Dendritic cell treated with granulocyte-macrophage colony-stimulating factor and Interleukin-4, amounts not matched to agents 40 ng/mL and 50 ng/mL, for 4 days (primary cell): ENCODE measurements around the gene APOA4.
"Not testable (repeated sequence)": the region's sequence is repeated elsewhere in the genome, so short reads cannot be mapped to it uniquely, and the experiment has no call there.

Source experiments
- H3K27ac Mint-ChIP-seq: one replicate; pipeline ENCODE4 v1.8.0; 2022; ENCODE audit warnings: mild to moderate bottlenecking, mixed read lengths
- H3K27me3 Mint-ChIP-seq: one replicate; pipeline ENCODE4 v1.8.0; 2022; ENCODE audit warnings: mild to moderate bottlenecking, mixed read lengths
- H3K36me3 Mint-ChIP-seq: one replicate; pipeline ENCODE4 v1.8.0; 2022; ENCODE audit warnings: low read depth, mixed read lengths
- H3K4me1 Mint-ChIP-seq: one replicate; pipeline ENCODE4 v1.8.0; 2022; ENCODE audit warnings: low read depth, mixed read lengths
- H3K4me3 Mint-ChIP-seq: one replicate; pipeline ENCODE4 v1.8.0; 2022; ENCODE audit warnings: mild to moderate bottlenecking, moderate library complexity, mixed read lengths
- H3K9me3 Mint-ChIP-seq: one replicate; pipeline ENCODE4 v1.8.0; 2022; ENCODE audit warnings: mixed read lengths
- intact Hi-C: fragments of 100-400 bp; cut with micrococcal nuclease; formaldehyde crosslinking; loops from one replicate; pipeline ENCODE4 v1.15.0; 2022

APOA4 gene

GRCh38 chr11:116840746-116841296, 17.7 kb upstream of the APOA4 start:
- no peak overlapping the region for H3K27ac Mint-ChIP-seq
- H3K9me3 Mint-ChIP-seq: no peaks in the 10 kb centered on the region

GRCh38 chr11:116840224-116840745, 17.2 kb upstream of the APOA4 start:
- Mint-ChIP-seq H3K4me1 (peaks cover 17% of the 10 kb centered on the region), H3K27ac (no peak overlapping the region), H3K4me3 (no peak overlapping the region), H3K27me3 (peaks cover 5% of the 10 kb centered on the region), H3K36me3 (peaks cover 27% of the 10 kb centered on the region), H3K9me3 (no peaks in the 10 kb centered on the region)
- intact Hi-C loops: no loop called here

More at GRCh38 chr11:116840746-116841296, 17.7 kb upstream of the APOA4 start:
- peaks cover 32% of the 10 kb centered on the region for H3K36me3 Mint-ChIP-seq
- peaks cover 11% of the 10 kb centered on the region for H3K4me1 Mint-ChIP-seq
- intact Hi-C loops: no loop called here
- H3K27me3 Mint-ChIP-seq: peaks cover 3% of the 10 kb centered on the region
- H3K4me3 Mint-ChIP-seq: no peak overlapping the region

GRCh38 chr11:116838321-116839084, 15.4 kb upstream of the APOA4 start:
- Mint-ChIP-seq H3K27ac (no peak overlapping the region), H3K4me1 (peaks cover 25% of the 10 kb centered on the region), H3K36me3 (peaks cover 9% of the 10 kb centered on the region), H3K9me3 (no peaks in the 10 kb centered on the region), H3K4me3 (no peak overlapping the region), H3K27me3 (peaks cover 9% of the 10 kb centered on the region)
- intact Hi-C loops: loop anchor here (5.0 kb wide), 1 partner anchor 46 kb away; the partner anchor contains the start of gene APOA5

- H3K36me3 Mint-ChIP-seq: no peaks in the 10 kb centered on the region
- no peak within 1 kb of the TSS for H3K27ac Mint-ChIP-seq
- H3K27me3 Mint-ChIP-seq: peaks cover 9% of the 10 kb centered on the region
- intact Hi-C loops: loop anchor here (5.0 kb wide), 1 partner anchor 45 kb away; the partner anchor contains the start of gene APOA5
- no peaks in the 10 kb centered on the region for H3K9me3 Mint-ChIP-seq
- H3K4me1 Mint-ChIP-seq: peaks cover 25% of the 10 kb centered on the region
- H3K4me3 Mint-ChIP-seq: no peak within 1 kb of the TSS
Measured at GRCh38 chr11:116837231-116838091, 14.4 kb upstream of the APOA4 start, which contains the start of gene APOA1. Gene APOA1 (minus strand): TSS chr11:116837622. CDS start chr11:116837387, 235 bp downstream.

- Mint-ChIP-seq H3K4me3 (no peak overlapping the region), H3K36me3 (no peaks in the 10 kb centered on the region), H3K27me3 (peaks cover 9% of the 10 kb centered on the region), H3K27ac (no peak overlapping the region), H3K4me1 (peaks cover 25% of the 10 kb centered on the region), H3K9me3 (no peaks in the 10 kb centered on the region)
- intact Hi-C loops: loop anchor here (5.0 kb wide), 1 partner anchor 44 kb away; the partner anchor contains the start of gene APOA5
Measured at GRCh38 chr11:116836632-116836991, 13.5 kb upstream of the APOA4 start.

- H3K4me1 Mint-ChIP-seq: peaks cover 24% of the 10 kb centered on the region
- H3K4me3 Mint-ChIP-seq: peak overlapping the region; percentile 68
- H3K27me3 Mint-ChIP-seq: peaks cover 9% of the 10 kb centered on the region
- intact Hi-C loops: loop anchor here (1.0 to 5.0 kb wide), 2 partner anchors 13 to 44 kb away; partner anchors contain the start of gene APOA5
- H3K36me3 Mint-ChIP-seq: no peaks in the 10 kb centered on the region
- peak overlapping the region; percentile 75 for H3K27ac Mint-ChIP-seq
- no peaks in the 10 kb centered on the region for H3K9me3 Mint-ChIP-seq
Measured at GRCh38 chr11:116835791-116836631, 12.9 kb upstream of the APOA4 start.

GRCh38 chr11:116835042-116835772, 12.1 kb upstream of the APOA4 start:
- intact Hi-C loops: loop anchor here (1.0 to 5.0 kb wide), 2 partner anchors 14 to 43 kb away; partner anchors contain the start of gene APOA5
- H3K36me3 Mint-ChIP-seq: no peaks in the 10 kb centered on the region
- peaks cover 19% of the 10 kb centered on the region for H3K4me1 Mint-ChIP-seq
- no peaks in the 10 kb centered on the region for H3K9me3 Mint-ChIP-seq
- H3K27me3 Mint-ChIP-seq: peaks cover 9% of the 10 kb centered on the region
- peak overlapping the region; percentile 68 for H3K4me3 Mint-ChIP-seq
- H3K27ac Mint-ChIP-seq: peak overlapping the region; percentile 75

- H3K4me1 Mint-ChIP-seq: peaks cover 19% of the 10 kb centered on the region
- H3K4me3 Mint-ChIP-seq: peak overlapping the region; percentile 68
- H3K9me3 Mint-ChIP-seq, H3K27me3 Mint-ChIP-seq, H3K36me3 Mint-ChIP-seq: not testable (repeated sequence)
- peak overlapping the region; percentile 75 for H3K27ac Mint-ChIP-seq
- intact Hi-C loops: loop anchor here (1.0 to 5.0 kb wide), 2 partner anchors 15 to 42 kb away; partner anchors contain the start of gene APOA5
Measured at GRCh38 chr11:116834535-116835041, 11.5 kb upstream of the APOA4 start.

- Mint-ChIP-seq H3K27me3 (peaks cover 9% of the 10 kb centered on the region), H3K4me3 (no peak overlapping the region), H3K27ac (no peak overlapping the region), H3K9me3 (no peaks in the 10 kb centered on the region), H3K4me1 (peaks cover 19% of the 10 kb centered on the region), H3K36me3 (no peaks in the 10 kb centered on the region)
- intact Hi-C loops: no loop called here
Measured at GRCh38 chr11:116833816-116834534, 10.9 kb upstream of the APOA4 start.

- intact Hi-C loops: no loop called here
- Mint-ChIP-seq H3K27me3 (peaks cover 9% of the 10 kb centered on the region), H3K36me3 (no peaks in the 10 kb centered on the region), H3K9me3 (no peaks in the 10 kb centered on the region), H3K4me1 (peaks cover 19% of the 10 kb centered on the region), H3K4me3 (no peak overlapping the region), H3K27ac (no peak overlapping the region)
Measured at GRCh38 chr11:116833491-116833815, 10.3 kb upstream of the APOA4 start.

- Mint-ChIP-seq H3K9me3 (no peaks in the 10 kb centered on the region), H3K27me3 (peaks cover 9% of the 10 kb centered on the region), H3K36me3 (no peaks in the 10 kb centered on the region), H3K4me1 (peaks cover 19% of the 10 kb centered on the region), H3K27ac (no peak overlapping the region), H3K4me3 (no peak overlapping the region)
- intact Hi-C loops: no loop called here
Measured at GRCh38 chr11:116832350-116833290, 9.5 kb upstream of the APOA4 start.
